ENCODE data around the gene P2RY11.

The P2RY11 gene, protein sequence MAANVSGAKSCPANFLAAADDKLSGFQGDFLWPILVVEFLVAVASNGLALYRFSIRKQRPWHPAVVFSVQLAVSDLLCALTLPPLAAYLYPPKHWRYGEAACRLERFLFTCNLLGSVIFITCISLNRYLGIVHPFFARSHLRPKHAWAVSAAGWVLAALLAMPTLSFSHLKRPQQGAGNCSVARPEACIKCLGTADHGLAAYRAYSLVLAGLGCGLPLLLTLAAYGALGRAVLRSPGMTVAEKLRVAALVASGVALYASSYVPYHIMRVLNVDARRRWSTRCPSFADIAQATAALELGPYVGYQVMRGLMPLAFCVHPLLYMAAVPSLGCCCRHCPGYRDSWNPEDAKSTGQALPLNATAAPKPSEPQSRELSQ

DNA sequence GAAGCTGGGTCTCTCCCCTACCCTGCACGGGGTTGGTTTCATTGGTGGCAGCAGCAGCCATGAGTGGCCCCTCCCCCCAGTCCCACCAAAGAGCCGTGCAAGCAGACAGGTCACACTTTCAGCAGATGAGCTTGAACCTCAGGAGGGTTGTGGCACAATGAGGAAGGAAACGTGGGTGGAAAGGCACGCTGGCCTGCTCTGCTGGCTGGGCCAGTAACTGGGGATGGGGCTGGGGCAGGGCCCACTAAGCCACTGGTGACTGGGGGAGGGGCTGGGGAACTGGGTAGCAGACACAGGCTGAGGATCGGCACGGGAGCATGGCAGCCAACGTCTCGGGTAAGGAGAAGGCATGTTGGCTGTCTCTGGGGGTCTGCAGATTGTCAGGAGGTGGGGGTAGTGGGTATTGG lies at the start of gene P2RY11:
Gene P2RY11 (plus strand): TSS at position 289 of the 407 bp plus-strand sequence. CDS start 29 bp downstream, at position 318.
- no peak for DNase-seq (ENCODE audit: low read depth)

DNA sequence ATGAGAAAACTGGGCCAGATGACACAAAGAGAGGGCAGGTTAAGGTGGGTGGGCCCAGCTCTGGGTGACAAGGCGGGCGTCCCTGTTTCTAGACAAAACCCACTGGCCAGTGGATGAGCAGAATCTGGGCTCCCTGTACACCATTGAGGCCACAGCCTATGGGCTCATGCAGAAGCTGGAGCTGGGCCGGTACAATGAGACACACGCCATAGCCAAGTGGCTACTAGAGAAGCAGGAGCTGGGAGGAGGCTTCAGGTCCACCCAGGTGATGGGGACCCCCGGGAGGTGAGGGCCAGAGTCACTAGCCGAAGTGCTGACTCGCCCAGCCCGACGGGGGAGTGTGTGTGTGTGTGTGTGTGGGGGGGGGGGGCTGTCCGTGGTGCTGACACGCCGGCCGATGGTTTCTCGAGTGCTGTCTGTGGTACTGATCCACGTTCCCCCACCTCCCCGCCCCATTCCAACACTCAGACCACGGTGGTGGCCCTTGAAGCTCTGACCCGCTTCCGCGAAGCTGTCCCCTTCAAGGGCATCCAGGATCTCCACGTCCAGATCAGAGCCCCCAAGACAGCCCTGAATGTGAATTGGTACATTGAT lies 49.7 kb upstream of the P2RY11 start:
- DNase-seq (ENCODE audit: low read depth): no peak

DNA sequence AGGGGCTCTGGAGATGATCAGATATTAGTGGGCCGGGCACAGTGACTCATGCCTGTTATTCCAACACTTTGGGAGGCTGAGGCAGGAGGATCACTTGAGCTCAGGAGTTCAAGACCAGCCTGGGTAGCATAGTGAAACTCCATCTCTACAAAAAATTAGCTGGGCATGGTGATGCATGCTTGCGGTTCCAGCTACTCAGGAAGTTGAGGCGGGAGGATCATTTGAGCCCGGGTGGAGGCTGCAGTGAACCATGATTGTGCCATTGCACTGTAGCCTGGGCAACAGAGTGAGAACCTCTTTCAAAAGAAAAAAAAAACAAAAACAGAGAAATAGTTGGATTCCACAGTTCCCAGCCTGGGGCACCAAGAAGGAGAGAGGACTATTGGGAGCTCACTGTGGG lies 43.3 kb upstream of the P2RY11 start:
- DNase-seq (ENCODE audit: low read depth): no peak

DNA sequence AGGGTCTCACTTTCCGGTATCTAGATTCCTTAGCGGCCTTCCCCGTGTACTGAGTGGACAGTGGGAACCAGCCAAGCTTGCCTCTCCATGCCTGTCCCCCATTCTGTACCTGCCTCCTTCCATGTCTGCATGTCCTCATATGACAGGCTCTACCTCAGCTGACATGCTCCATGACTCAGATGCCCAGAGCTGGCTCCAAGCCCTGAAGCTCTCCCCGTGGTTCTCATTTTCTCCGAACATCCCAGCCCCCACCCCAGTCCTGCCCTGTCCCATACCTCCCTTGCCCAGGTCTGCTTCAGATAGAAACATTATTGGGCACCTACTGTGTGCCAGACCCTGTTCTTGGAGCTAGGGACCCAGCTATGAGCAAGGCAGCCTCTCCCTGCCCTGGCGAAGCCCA lies 42.4 kb upstream of the P2RY11 start:
- no peak for DNase-seq (ENCODE audit: low read depth)

DNA sequence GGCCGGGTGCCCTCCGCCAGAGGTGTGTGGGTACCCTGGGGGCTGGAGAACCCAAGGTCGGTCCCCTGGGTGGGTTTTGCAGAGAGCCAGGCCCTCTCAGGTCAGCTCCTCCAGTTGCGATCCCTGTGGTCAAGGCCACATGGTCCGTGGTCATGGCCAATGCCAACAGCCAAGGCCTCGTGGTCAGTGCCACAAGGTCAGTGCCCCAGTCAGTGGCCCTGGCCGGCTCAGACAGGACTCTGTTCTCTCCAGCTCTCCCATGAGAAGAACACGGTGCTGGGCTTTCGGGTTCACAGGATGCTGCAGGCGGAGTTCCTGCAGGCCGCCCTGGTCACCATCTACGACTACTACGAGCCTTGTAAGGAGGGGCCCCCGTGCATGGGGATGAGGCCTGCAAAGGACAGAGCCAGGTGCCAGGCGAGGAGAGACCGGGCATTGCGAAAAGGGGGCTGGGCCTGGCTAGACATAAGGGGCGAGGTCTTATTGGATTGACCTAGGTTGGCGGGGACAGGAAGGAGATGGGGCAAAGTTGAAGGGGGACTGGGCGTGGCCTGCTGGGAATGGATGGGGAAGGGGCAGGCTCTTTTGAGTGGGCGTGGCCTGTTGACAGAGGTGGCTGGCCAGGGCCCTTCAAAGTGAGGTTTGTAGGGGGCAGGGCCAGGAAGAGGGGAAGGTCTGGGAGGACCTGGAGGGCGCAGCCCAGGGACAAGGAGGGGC lies 40.6 kb upstream of the P2RY11 start:
- no peak for DNase-seq (ENCODE audit: low read depth)

DNA sequence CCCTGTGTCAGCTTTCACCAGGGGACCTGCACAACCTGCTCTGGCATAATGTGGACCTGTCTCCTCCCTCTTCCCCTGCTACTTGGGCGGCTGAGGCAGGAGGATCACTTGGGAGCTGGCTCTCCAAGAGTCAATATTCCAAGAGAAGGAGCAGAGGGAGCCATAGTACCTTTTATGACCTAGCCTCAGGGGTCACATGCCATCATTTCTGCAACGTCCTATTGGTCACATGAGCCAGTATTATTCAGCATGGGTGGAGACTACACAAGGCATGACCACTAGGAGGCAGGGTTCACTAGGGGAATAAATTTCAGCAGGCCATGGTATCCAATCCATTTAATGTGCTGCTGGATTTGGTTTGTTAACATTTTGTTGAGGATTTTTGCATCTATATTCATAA lies 37.3 kb upstream of the P2RY11 start:
- peak; percentile 18 for DNase-seq (ENCODE audit: low read depth)

DNA sequence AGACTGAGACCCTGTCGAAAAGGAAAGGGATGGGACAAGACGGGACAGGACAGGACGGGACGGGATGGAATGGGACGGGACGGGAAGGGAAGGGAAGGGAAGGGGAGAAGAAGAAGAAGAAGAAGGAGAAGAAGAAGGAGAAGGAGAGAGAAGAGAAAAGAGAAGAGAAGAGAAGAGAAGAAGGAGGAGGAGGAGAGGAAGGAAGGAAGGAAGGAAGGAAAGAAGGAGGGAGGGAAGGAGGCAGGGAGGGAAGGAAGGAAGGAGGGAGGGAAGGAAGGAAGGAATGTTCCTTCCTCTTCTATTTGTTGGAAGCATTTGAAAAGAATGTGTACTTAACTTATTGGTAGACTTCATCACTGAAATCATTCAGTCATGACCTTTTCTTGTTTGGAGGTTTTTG lies 35.0 kb upstream of the P2RY11 start:
- DNase-seq (ENCODE audit: low read depth): no peak

DNA sequence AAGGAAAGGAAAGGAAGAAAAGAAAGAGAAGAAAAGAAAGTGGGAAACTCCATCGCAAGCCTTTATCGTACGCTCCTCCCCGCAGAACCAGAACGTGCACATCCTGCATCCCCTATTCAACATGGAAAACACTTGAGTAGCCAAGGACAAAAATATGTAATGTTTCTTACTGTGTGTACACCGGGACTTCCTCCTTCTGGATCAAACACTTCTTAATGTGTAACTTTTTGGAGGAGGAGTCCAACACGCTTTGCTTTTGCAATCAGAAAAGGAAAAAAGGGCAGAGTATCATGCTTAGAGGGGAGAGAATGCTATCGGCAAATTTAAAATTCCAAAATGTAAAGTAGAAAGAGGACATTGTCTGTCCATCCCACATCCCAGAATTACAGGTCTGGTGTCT lies 33.2 kb upstream of the P2RY11 start:
- DNase-seq (ENCODE audit: low read depth): no peak

DNA sequence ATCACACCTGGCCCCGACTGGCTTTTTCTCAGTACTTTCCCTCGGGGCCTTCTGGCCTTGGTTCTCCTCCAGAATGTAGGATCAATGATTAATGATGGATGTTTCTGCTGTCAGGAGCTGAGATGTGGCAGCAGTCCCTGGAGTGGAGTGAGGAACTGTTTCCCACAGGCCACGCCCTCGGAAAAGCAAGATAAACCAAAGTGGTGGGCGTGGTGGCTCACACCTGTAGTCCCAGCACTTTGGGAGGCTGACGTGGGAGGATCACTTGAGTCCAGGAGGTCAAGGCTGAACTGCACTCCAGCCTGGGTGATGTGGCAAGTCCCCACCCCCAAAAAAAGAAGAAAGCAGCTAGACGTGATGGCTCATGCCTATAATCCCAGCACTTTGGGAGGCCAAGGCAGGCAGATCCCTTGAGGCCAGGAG lies 32.5 kb upstream of the P2RY11 start:
- DNase-seq (ENCODE audit: low read depth): no peak

DNA sequence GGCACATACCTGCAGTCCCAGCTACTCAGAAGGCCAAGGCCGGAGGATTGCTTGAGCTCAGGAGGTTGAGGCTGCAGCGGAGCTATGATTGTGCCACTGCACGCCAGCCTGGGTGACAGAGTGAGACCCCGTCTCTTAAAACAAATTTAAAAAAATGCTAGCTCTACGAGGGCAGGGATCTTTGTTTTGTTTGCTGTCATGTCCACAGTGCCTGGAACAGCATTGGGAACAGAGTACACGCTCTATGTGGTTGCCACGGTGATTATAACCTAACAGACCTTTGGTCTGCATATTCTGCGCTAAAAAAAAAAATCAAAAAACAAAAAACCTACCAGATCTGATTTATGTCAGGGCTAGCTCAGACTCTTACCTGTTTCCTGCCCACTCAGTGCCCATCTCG lies 27.6 kb upstream of the P2RY11 start:
- no peak for DNase-seq (ENCODE audit: low read depth)

DNA sequence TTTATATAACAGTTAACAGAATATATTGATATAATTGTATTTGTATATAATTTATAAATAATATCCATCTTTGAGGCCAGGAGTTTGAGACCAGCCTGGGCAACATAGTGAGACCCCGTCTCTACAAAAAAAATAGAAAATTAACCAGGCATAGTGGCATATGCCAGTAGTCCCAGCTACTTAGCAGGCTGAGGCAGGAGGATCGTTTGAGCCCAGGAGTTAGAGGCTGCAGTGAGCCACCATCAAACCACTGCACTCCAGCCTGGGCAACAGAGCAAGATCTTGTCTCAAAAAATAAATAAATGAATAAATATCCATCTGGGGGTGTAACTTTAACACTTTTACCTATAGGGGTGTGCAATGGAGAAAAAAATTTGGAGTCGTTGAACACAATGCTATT lies 26.7 kb upstream of the P2RY11 start:
- DNase-seq (ENCODE audit: low read depth): no peak

DNA sequence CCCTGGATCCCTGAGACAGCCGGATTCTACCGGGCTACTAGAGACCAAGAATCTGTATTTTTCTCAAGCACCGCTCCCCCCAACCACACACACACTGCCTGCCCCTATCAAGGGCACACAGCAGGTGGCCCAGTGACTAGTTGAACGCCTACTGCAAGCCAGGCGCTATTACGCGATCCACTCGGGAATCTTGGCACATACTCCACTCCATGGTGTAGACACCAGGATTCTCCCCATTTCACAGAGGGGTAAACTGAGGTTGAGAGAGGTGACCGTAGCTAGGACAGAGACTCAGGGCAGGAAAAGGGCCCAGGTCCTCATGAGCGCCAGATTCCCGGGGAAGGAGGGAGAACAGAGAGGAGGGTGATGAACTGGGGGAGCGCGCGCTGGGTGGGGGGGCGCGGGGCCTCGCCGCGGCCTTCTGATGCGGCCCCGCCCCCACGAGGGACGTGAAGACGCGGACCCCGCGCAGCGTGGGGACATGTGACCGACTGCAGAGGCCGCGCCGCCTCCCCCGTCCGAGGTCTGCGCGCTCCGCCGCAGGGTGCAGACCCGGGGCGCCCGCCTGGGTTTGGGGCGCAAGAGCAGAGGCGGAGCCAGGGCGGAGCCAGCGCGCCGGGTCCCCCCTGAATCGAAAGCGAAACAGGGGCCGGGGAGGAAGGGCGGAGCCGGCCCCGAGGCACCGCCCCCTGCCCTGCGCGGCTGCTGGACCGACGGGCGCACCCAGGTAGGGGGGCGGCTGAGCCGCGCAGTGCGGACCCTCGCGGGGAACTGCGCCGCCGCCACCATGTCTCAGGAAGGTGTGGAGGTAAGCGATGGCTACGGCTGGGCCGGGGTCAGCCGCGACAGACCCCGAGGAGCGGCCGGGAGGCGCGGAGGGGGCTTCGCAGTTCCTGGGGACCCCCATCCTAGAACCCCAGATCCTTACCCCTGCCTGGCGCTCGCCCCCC lies 25.6 kb upstream of the P2RY11 start, which contains the start of gene SHFL:
Gene SHFL (plus strand): TSS at position 677 of the 950 bp plus-strand sequence. CDS start 111 bp downstream, at position 788.
- peak; percentile 78 for DNase-seq (ENCODE audit: low read depth)

DNA sequence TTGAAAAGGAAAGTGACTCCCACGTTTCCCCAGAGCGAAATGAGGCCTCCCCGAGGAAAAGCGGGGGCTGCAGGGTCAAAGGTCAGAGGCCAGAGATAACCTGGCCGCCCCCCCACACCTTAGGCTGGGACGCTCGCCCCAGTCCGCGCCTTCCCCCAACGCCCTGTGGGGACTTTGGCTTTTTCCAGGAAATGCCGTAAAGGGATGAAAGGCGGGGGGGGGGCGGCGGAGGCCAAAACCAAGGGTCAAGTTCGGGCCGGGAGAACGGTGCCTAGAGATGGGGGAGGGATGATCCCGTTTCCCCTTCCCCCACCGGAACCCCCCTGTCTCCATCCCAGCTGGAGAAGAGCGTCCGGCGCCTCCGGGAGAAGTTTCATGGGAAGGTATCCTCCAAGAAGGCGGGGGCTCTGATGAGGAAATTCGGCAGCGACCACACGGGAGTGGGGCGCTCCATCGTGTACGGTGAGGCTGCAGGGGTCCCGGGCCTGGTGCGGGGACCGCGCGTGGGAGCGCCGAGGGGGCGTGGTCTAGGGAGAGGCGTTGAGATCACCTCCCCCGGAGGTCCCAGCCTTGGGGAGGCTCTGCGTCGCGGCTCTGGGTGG lies 24.8 kb upstream of the P2RY11 start:
- DNase-seq (ENCODE audit: low read depth): peak; percentile 41

DNA sequence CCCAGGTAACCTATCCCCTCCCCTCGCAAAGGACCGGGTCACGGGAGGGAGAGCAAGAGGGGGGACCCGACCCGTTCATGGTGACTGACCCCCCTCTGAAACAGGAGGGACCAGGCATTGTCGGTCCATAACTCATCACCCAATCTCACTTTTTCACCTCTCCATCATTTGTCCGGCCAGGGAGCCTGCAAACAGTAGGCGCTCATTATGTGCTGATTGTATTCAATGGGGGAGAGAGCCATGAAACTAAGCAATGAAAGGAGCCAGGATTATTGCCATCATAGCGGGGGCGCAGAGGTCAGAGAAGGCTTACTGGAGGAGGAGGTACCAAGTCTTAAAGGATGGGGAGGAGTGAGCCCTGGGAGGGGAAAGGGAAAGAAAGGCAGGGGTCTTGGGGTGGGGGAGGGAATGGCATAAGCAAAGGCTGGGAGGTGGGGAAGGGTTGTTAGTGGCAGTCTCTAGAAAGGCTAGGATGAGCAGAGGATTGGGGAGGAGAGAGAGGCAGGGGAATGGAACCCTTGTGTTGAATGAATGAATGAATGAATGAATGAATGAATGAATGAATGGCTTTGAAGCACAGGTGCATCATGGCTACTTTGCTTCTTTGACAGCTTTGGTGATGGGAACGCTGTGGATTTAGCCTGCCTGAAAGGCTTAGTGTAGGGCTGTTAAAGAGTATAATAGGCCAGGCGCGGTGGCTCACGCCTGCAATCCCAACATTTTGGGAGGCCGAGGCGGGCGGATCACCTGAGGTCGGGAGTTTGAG lies 24.0 kb upstream of the P2RY11 start:
- DNase-seq (ENCODE audit: low read depth): no peak

DNA sequence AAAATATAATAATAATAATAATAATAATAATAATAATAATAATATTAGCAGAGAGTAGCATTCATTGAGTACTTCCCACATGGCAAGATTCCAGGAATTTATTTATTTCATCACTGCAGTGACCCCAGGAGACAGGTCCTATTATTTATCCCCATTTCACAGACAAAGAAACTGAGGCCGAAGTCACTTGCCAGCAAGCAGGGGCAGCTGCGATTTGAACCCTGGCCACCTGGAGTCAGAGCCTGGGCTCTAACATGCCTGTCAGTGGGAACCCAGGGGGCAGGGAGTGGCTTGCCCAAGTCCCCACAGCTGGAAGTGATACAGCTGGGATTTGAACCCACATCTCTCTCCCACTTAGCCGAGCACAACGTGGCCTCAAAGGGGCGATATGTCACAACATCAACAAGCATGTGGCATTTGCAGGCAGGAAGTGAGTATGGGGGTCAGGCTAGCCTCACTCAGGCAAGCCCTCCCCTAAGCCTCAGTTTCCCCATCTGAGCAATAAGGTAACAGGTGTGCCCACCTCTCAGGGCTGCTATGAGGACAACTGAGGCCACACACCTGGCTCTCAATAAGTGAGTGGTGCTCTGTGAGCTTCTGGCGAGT lies 22.4 kb upstream of the P2RY11 start:
- no peak for DNase-seq (ENCODE audit: low read depth)

DNA sequence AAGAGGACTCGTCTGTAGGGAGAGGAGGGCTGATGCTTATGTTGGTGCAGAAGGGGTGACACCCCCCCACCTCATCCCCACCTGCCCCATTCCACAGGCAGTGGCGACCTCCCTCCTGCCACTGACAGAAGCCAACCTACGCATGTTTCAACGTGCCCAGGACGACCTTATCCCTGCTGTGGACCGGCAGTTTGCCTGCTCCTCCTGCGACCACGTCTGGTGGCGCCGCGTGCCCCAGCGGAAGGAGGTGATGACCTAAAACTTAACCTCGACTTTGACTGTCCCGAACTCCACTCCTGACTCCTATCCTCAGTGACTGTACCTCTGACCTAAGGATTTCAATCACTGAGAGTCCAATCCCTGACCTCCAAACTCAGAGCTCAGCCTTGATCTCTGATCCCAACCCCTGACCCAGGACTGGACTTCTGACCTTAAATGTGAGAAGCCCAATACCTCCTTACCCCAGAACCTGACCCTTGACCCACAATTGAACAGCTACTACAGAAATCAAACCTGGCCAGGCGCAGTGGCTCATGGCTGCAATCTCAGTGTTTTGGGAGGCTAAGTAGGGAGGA lies 21.6 kb upstream of the P2RY11 start:
- DNase-seq (ENCODE audit: low read depth): no peak

DNA sequence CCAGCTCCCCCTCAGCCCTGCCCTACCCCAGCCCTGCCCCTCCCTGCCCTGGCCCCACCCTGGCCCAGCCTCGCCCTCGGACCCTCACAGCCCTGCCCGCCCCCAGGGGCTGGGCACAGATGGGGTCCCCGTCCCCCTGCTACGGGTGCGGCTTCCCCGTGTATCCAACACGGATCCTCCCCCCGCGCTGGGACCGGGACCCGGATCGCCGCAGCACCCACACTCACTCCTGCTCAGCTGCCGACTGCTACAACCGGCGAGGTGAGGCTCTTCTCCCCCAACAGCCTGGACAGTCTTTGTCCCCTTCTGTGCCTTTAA lies 20.2 kb upstream of the P2RY11 start:
- DNase-seq (ENCODE audit: low read depth): no peak

DNA sequence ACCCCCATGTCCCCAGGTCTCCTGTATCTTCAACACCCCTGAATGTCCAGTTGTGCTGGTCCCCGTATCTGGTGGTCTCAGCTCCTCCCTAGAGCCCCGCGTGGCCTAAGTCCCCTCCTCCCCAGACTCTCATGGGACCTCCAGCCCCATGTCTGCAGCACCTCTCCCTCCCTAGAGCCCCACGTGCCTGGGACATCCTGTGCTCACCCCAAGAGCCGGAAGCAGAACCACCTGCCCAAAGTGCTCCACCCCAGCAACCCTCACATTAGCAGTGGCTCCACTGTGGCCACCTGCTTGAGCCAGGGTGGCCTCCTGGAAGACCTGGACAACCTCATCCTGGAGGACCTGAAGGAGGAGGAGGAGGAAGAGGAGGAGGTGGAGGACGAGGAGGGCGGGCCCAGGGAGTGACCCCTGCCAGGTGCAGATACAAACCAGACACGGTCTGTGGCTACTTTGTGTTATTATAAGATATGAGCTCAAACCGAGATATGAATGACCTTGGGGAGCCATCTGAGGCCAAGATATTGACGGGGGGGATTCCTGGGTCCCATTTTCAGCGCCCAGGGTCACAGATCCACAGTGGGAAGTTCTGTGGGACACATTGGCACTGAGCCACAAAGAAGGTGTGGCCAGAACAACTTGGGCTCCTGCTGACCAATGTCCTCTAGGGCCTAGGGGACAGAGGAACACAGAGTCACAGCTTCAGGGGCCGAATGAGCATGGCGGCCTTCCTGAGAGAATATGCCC lies 19.4 kb upstream of the P2RY11 start:
- DNase-seq (ENCODE audit: low read depth): no peak

DNA sequence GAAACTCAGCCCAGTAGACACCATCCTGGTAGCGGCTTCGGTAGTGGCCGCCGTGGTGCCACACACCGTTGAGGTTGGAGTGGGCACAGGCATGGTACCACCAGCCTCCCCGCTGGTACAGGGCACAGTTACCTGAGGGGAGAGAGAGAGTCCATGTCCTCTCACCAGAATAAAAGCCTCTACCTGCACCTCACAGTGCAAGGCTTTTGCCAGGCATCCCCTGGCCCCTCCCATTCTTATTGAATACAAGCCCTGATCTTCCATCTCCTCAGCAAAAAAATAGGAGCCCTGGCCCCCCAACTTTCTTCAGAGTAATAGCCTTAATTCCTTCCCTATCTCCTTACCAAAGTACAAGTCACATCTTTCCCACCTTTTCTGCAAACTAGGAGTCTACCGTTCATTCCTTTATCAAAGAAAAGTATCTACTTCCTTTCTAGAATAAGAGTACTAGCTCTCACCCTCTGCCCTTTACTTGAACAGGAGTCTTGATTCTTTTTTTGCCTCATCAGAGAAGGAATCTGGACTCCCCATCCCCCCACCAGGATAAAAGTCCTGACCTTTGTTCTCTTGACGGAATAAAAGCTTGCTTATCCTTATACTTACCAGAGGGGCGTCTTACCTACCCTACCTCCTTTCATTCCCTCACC lies 18.7 kb upstream of the P2RY11 start:
- DNase-seq (ENCODE audit: low read depth): no peak

All from activated T-cell treated with anti-CD3 and anti-CD28 coated beads for 1 hour (primary cell).